ENCODE results near the gene ACO2. TPM values are rescaled to one million over a fixed set of nuclear protein-coding genes. Genes with fewer than 3 reads are reported as not detected.

The ACO2 gene
- total and polyA plus RNA-seq, 9 donors: 64.6 to 117 (median 105) TPM

Other genes starting within 250 kb of the ACO2 start
- gene CHADL, start 228.2 kb upstream of the ACO2 start, total RNA-seq: 4.7 TPM
- gene CHADL, start 228.2 kb upstream of the ACO2 start, polyA plus RNA-seq (ENCODE audit: insufficient read depth in 1 of 8, insufficient read length in 8 of 8, low replicate concordance in 1 of 8): 1 to 10 TPM; 2.8 to 5.4 (median 4.5) TPM
- 12.7 TPM for gene RANGAP1, start 182.9 kb upstream of the ACO2 start, total RNA-seq
- 10 to 100 TPM; 27.4 to 39.4 (median 32.3) TPM for gene RANGAP1, start 182.9 kb upstream of the ACO2 start, polyA plus RNA-seq (ENCODE audit: insufficient read depth in 1 of 8, insufficient read length in 8 of 8, low replicate concordance in 1 of 8)
- gene ZC3H7B, start 167.6 kb upstream of the ACO2 start, total RNA-seq: 25.6 TPM
- gene ZC3H7B, start 167.6 kb upstream of the ACO2 start, polyA plus RNA-seq (ENCODE audit: insufficient read depth in 1 of 8, insufficient read length in 8 of 8, low replicate concordance in 1 of 8): 10 to 100 TPM; 32.7 to 55.0 (median 42.6) TPM
- gene TEF, start 87.2 kb upstream of the ACO2 start, total RNA-seq: 11.8 TPM
- 10 to 100 TPM in 5 of 8 donors, 1 to 10 TPM in 3; 8.6 to 13.7 (median 10.3) TPM for gene TEF, start 87.2 kb upstream of the ACO2 start, polyA plus RNA-seq (ENCODE audit: insufficient read depth in 1 of 8, insufficient read length in 8 of 8, low replicate concordance in 1 of 8)
- 23.1 TPM for gene TOB2, start 22.3 kb upstream of the ACO2 start, total RNA-seq
- gene TOB2, start 22.3 kb upstream of the ACO2 start, polyA plus RNA-seq (ENCODE audit: insufficient read depth in 1 of 8, insufficient read length in 8 of 8, low replicate concordance in 1 of 8): 10 to 100 TPM; 33.8 to 45.5 (median 39.6) TPM
- gene PHF5A, start 425 bp upstream of the ACO2 start, total RNA-seq: 43.0 TPM
- 10 to 100 TPM; 38.6 to 56.2 (median 43.3) TPM for gene PHF5A, start 425 bp upstream of the ACO2 start, polyA plus RNA-seq (ENCODE audit: insufficient read depth in 1 of 8, insufficient read length in 8 of 8, low replicate concordance in 1 of 8)
- 13.2 TPM for gene POLR3H, start 75.4 kb downstream of the ACO2 start, total RNA-seq
- 10 to 100 TPM; 17.3 to 24.8 (median 23.0) TPM for gene POLR3H, start 75.4 kb downstream of the ACO2 start, polyA plus RNA-seq (ENCODE audit: insufficient read depth in 1 of 8, insufficient read length in 8 of 8, low replicate concordance in 1 of 8)
- 1.6 TPM for gene CSDC2, start 91.9 kb downstream of the ACO2 start, total RNA-seq
- 1 to 10 TPM; 5.8 to 9.3 (median 7.3) TPM for gene CSDC2, start 91.9 kb downstream of the ACO2 start, polyA plus RNA-seq (ENCODE audit: insufficient read depth in 1 of 8, insufficient read length in 8 of 8, low replicate concordance in 1 of 8)
- 9.7 TPM for gene PMM1, start 120.7 kb downstream of the ACO2 start, total RNA-seq
- 10 to 100 TPM; 22.9 to 34.2 (median 27.7) TPM for gene PMM1, start 120.7 kb downstream of the ACO2 start, polyA plus RNA-seq (ENCODE audit: insufficient read depth in 1 of 8, insufficient read length in 8 of 8, low replicate concordance in 1 of 8)
- 12.8 TPM for gene DESI1, start 151.9 kb downstream of the ACO2 start, total RNA-seq
- 10 to 100 TPM; 18.1 to 22.1 (median 19.8) TPM for gene DESI1, start 151.9 kb downstream of the ACO2 start, polyA plus RNA-seq (ENCODE audit: insufficient read depth in 1 of 8, insufficient read length in 8 of 8, low replicate concordance in 1 of 8)
- gene XRCC6, start 152.2 kb downstream of the ACO2 start, total RNA-seq: 205 TPM
- gene XRCC6, start 152.2 kb downstream of the ACO2 start, polyA plus RNA-seq (ENCODE audit: insufficient read depth in 1 of 8, insufficient read length in 8 of 8, low replicate concordance in 1 of 8): 100 to 1,000 TPM; 212 to 289 (median 227) TPM
- gene SNU13, start 219.8 kb downstream of the ACO2 start, total RNA-seq: 99.8 TPM
- gene SNU13, start 219.8 kb downstream of the ACO2 start, polyA plus RNA-seq (ENCODE audit: insufficient read depth in 1 of 8, insufficient read length in 8 of 8, low replicate concordance in 1 of 8): 100 to 1,000 TPM; 110 to 130 (median 116) TPM
- gene MEI1, start 230.4 kb downstream of the ACO2 start, total RNA-seq: 0.62 TPM
- gene MEI1, start 230.4 kb downstream of the ACO2 start, polyA plus RNA-seq (ENCODE audit: insufficient read depth in 1 of 8, insufficient read length in 8 of 8, low replicate concordance in 1 of 8): 1 to 10 TPM in 4 of 8 donors, under 1 TPM in 4; 0.49 to 1.6 (median 0.99) TPM